SKM-1 treated with dmso at 0.1 percent for 144 hours (cell line): ENCODE data around the gene PCDHGA3.
"Not testable (repeated sequence)": the region's sequence is repeated elsewhere in the genome, so short reads cannot be mapped to it uniquely, and the experiment has no call there.

Experiments used
- DNase-seq: peaks from one replicate; lab custom pipeline; 2025; ENCODE audit not compliant: unreplicated experiment; lab: John Stamatoyannopoulos, UW

PCDHGA3 gene

GRCh38 chr5:141343242-141343952 is at the start of gene PCDHGA3:
TSS of gene PCDHGA3 (plus strand) at chr5:141343829. CDS start at chr5:141344034, 205 bp downstream.
- no peak for DNase-seq

- DNase-seq = no peak
These were observed 45.3 kb upstream of the PCDHGA3 start for GRCh38 chr5:141298376-141298775.

GRCh38 chr5:141303756-141304155 is 39.9 kb upstream of the PCDHGA3 start, which contains the start of gene SLC25A2:
TSS of gene SLC25A2 (minus strand) at chr5:141304049. CDS start at chr5:141303865, 184 bp downstream.
- DNase-seq = no peak

- DNase-seq = no peak
These were observed 37.0 kb upstream of the PCDHGA3 start for GRCh38 chr5:141306630-141307029.

- no peak for DNase-seq
These were observed 29.9 kb upstream of the PCDHGA3 start for GRCh38 chr5:141313711-141314110.

- not testable (repeated sequence) for DNase-seq
These were observed 26.7 kb upstream of the PCDHGA3 start for GRCh38 chr5:141316963-141317362.

GRCh38 chr5:141319202-141319601 is 24.4 kb upstream of the PCDHGA3 start:
- no peak for DNase-seq

GRCh38 chr5:141319699-141320098 is 23.9 kb upstream of the PCDHGA3 start:
- no peak for DNase-seq

GRCh38 chr5:141320225-141321169 is 23.1 kb upstream of the PCDHGA3 start, which contains the start of gene TAF7:
TSS of gene TAF7 (minus strand) at chr5:141320784. CDS start at chr5:141320044, 740 bp downstream.
- DNase-seq = peak; percentile 83

- DNase-seq = no peak
These were observed 21.4 kb upstream of the PCDHGA3 start for GRCh38 chr5:141322261-141322660.

- DNase-seq = no peak
These were observed 17.4 kb upstream of the PCDHGA3 start for GRCh38 chr5:141326088-141326854.

- DNase-seq = no peak
These were observed 15.4 kb upstream of the PCDHGA3 start for GRCh38 chr5:141328231-141328630.

- DNase-seq = no peak
These were observed 13.1 kb upstream of the PCDHGA3 start, which contains the start of gene PCDHGA1 for GRCh38 chr5:141330299-141331080. TSS of gene PCDHGA1 (plus strand) at chr5:141330514.

- DNase-seq = not testable (repeated sequence)
These were observed 11.1 kb upstream of the PCDHGA3 start for GRCh38 chr5:141332571-141332970.

GRCh38 chr5:141338538-141339306 is 4.9 kb upstream of the PCDHGA3 start, which contains the start of gene PCDHGA2:
TSS of gene PCDHGA2 (plus strand) at chr5:141338760.
- no peak for DNase-seq

GRCh38 chr5:141340781-141341354 is 2.8 kb upstream of the PCDHGA3 start:
- DNase-seq = not testable (repeated sequence)

- no peak for DNase-seq
These were observed 856 bp upstream of the PCDHGA3 start for GRCh38 chr5:141342773-141343172.

GRCh38 chr5:141343953-141344463 is 379 bp downstream of the PCDHGA3 start:
- DNase-seq = no peak

- DNase-seq = no peak
These were observed 1.7 kb downstream of the PCDHGA3 start for GRCh38 chr5:141345327-141345726.
